GM18507 (cell line): ENCODE measurements around the gene PDZD2.
"Not testable (repeated sequence)": the region's sequence is repeated elsewhere in the genome, so short reads cannot be mapped to it uniquely, and the experiment has no call there.

ENCODE experiments used
- DNase-seq: peaks from one replicate; pipeline ENCODE4 v3.0.0; 2011; ENCODE audit warnings: low read depth; ENCODE audit not compliant: insufficient read length; ENCODE audit errors: extremely low spot score
- FAIRE-seq: peaks from 2 replicates; lab custom pipeline; 2011; peaks lifted over from hg19 to GRCh38; lab: Jason Lieb, UNC

Gene PDZD2

DNA sequence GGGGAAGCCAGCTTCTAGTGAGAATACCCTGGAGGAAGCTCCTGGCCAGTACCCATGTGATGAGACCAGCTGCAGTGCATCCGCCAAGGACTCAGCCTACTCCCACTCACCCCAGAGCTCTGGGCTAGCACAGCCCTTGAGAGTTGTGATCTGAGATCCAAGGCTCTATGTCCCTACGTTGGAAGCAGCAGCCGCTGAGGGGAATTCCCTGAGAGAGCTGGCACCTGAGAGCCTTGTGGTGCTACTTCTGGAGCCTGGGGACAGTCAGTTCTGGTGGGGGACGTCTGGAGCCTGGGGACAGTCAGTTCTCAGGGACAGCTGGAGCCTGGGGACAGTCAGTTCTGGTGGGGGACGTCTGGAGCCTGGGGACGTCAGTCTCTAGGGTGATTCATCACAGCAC, 39.2 kb downstream of the PDZD2 start:
- FAIRE-seq (no peak), DNase-seq (no peak)

DNA sequence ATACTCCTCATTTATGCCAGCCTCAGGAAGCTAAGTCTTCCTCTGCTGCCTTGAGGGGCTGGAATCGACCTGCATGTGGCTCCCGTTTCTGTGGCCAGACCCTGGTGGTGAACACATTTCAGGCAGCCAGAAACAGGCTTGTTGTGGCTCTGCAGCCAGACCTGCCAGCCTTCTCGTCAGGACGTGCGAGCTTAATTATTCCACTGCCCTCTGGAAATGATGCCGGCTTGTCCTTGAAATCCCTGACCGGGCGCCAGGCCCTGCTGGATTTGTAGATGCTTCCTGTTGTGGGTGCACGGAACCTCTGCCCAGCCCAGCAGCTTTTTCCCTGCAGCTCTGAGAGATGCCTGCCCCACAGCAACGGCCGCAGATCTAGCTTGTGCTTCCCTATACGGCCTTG, 41.6 kb downstream of the PDZD2 start:
- no peak for DNase-seq
- FAIRE-seq = no peak

GRCh38 chr5:31682025-31682424, 43.1 kb downstream of the PDZD2 start:
- FAIRE-seq (no peak), DNase-seq (no peak)

- no peak for DNase-seq
- no peak for FAIRE-seq
Observed at GRCh38 chr5:31682851-31683250, 43.9 kb downstream of the PDZD2 start.

DNA sequence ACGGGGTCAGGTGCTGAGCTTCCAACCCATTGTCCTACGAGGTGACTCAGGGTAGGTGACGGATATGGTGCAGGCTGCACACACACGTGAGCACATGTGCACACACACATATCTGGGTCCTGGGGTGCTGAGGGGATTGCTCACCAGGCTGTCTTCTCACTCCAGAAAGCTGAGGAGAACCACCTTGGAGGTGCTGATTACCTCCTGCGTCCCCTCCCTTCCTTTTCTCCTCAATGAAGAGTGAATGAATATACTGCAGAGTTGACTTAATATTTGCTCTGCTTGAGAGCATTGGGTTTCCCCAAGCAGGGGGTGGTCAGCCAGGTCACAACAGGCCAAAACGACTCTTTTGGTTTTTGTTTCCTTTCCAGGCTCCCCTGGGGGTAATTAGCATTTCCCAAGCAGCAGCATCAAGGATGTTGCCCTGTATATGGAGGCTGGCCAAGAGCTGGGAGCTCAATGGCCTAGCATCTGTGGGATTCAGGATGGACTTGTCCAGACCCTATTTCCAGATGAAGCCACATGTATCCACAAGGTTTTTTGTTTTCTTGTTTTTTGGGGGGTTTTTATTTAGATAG, 49.7 kb downstream of the PDZD2 start:
- no peak for FAIRE-seq
- DNase-seq = no peak

- not testable (repeated sequence) for FAIRE-seq, DNase-seq
Observed at GRCh38 chr5:31691408-31691807, 52.5 kb downstream of the PDZD2 start.

DNA sequence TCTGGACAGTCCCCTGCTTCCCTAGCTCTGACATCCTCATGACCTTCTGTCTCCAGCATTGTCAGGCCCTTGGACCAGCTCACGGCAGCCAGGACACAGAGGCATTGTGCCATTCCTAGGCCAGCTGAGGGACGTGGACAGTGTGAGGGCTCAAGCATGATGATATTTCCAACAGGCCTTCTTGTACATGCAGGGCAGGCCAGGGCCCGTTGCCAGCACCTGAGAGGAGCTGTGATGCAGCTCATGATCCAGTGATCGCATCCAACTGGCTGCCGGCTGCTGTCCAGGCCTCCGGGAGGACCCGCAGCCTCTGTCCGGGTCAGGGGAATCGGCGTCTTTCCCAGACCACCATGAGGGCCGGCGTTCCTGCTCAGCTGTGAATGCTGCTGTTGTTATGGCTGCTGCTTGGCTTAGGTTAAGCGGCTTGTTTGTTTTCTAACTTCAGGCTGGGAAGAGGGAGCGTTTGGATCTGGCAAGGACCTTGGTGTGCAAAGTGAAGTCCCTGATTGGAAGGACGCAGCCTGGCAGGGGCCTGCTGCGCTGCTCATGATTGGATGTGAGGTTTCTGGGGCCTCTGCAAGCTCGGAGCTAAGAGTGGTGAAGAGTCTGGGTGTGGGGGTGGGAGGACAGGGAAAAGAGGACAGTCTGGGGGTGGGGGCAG, 53.8 kb downstream of the PDZD2 start:
- FAIRE-seq (no peak), DNase-seq (no peak)

DNA sequence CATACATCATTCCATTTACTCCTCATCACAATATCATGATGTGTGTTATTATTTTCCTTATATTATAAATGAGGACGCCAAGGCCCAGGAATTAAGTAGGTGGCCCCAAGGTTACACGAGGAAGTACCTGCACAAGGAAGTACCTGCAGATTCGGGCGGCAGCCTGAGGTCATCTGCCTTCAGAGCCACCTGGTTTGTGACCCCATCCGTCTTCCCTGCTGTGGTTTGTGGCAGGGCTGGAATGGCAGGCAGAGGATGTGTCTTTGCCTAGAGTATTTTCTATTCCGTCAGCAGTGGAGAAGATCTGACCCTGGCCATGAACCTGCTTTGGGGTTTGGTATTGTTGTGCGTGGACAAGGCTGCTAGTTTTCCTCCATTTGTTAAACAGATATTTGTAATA, 59.7 kb downstream of the PDZD2 start:
- no peak for FAIRE-seq
- DNase-seq = no peak

- FAIRE-seq = no peak
- DNase-seq = no peak
Observed at GRCh38 chr5:31701642-31702299, 62.8 kb downstream of the PDZD2 start.

DNA sequence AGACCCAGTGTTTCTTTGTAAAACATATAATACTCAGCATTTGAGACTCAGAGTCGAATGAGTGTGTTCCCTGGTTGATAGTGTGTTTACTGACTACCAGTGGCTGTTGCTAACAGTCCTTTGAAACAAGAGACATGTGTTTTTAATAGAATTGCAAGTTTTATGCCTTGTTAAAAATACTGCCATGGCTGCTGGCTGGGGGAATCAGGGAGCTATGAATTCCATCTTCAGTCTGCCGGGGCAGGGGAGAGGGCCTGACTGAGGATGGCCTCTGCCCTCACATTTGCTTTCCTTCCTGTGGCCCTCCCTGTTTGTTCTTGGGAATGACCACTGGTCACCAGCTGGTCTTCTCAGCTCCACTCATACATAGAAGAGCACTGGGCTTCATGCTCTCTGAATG, 63.8 kb downstream of the PDZD2 start:
- DNase-seq (no peak), FAIRE-seq (no peak)

DNA sequence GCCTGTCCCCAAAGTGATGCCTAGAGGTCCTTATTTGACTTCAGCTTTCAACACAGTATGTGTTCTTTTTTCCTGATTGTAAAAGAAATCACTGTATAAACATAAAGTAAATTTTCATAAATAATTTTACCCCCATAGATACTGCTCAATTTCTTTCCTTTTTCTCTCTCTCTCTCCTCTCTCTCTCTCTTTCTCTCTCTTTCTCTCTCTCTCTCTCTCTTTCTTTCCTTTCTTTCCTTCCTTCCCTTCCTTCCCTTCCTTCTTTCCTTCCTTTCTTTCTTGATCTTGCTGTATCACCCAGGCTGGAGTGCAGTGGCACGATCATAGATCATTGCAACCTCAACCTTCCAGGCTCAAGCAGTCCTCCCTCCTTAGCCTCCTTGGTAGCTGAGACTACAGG, 64.8 kb downstream of the PDZD2 start:
- no peak for FAIRE-seq
- DNase-seq = no peak

GRCh38 chr5:31706186-31706585, 67.3 kb downstream of the PDZD2 start:
- no peak for FAIRE-seq
- no peak for DNase-seq

- DNase-seq (no peak), FAIRE-seq (no peak)
Observed at GRCh38 chr5:31707329-31707728, 68.4 kb downstream of the PDZD2 start.

GRCh38 chr5:31708089-31708488, 69.2 kb downstream of the PDZD2 start:
- FAIRE-seq (no peak), DNase-seq (no peak)

DNA sequence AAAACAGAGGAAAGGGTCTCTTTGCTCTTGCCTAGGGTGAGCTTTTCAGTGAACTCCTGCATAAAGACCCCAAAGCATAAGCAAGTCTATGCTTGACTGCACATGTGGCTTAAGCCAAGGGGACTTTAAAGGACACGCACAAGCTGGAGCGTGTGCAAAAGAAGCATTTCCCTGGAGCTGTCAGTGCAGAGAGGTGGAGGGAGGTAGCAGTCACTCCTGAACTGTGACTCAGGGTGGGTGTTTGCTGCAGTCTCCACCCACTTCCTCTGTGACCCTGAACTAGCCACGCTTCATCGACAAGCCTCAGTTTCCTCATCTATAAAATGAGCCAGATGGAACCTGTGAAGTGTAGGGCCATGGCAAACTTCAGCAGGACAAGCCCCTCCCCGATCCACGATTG, 72.4 kb downstream of the PDZD2 start:
- DNase-seq (no peak), FAIRE-seq (no peak)

- DNase-seq (no peak), FAIRE-seq (no peak)
Observed at GRCh38 chr5:31711935-31712592, 73.1 kb downstream of the PDZD2 start.

DNA sequence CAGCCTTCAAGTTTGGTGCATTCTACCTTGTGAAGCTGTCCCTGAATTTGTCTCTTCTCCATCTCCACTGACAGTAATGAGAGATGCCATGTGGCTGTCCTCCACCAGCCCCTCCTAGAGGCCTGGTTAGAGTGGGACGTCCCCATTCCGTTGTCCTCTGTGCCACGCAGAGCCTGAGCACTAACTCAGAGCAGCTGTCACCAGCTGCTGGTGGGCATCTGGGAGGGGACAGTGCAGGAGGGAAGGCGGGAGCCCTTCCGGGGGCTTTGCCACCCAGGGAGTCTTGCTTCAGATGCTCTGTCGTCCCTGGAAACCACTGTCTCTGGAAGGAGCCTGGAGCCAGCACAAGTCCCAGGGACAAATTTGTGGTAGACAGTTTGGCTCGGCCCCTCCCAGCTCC, 78.6 kb downstream of the PDZD2 start:
- no peak for DNase-seq
- no peak for FAIRE-seq

DNA sequence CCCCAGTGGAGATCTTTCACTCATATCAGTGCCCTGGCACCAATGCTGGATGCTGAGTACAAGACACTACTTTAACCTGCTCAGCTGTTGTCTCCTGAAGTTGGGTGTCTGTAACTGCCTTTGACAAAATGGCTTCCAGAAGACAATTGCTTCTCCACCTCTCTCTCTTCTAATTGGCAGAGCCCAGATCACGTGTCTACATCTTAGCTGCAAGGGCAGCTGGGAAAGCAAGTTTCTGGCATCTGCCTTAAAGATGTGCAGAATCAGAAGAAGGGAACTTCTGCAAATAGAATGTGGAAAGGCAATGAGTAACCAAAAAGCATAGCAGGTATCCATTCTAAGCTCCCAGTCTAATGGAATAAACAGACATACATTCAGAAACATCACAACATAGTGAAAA, 81.1 kb downstream of the PDZD2 start:
- DNase-seq (no peak), FAIRE-seq (no peak)

DNA sequence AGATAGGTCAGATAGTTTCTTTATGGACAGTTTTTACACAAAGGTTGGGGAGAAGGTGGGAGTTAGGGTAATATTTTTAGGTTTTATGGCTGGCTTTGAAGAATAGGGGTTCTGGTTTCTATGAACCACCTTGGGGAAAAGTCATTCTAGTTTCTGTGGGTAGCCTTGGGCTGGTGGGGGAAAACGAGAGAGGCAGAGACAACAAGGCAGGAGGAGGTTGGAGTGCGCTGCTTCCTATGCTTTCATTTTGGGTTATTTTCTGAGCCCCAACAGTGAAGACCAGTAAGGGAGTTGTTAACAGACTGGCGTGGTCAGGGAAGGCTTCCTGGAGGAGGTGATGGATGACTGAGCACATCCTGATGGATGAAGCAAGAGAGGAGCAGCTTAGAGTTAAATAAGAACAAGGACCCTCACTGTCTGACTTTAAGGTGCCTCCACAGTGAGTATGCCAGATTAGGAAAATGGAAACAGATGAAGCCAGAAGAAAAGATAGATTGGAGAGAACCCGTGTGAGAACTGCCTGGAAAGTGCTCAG, 81.9 kb downstream of the PDZD2 start:
- DNase-seq (no peak), FAIRE-seq (no peak)

GRCh38 chr5:31722111-31722510, 83.2 kb downstream of the PDZD2 start:
- DNase-seq = no peak
- FAIRE-seq = no peak
